OCI-LY7 (cell line): ENCODE data around the gene PPP2R2B. TPM values are rescaled to one million over a fixed set of nuclear protein-coding genes. Genes with fewer than 3 reads are reported as not detected.
A peak's percentile ranks its signal among the peaks of the same experiment; 100 is the strongest.

Experiments
- BruUV-seq: library from RNA; stranded (reverse); fragments of 400-500 nt; replicated peaks from 2 replicates; lab custom pipeline; 2021; lab: Mats Ljungman, UMichigan
- CTCF ChIA-PET: fragments of 300-600 bp; sonication (Branson Sonifier 250); formaldehyde crosslinking; loops from one replicate; lab custom pipeline; 2022; ENCODE audit warnings: antibody characterized with exemption; ENCODE audit not compliant: unreplicated experiment; lab: Charles Lee
- POLR2A ChIA-PET: fragments of 300-600 bp; sonication (Branson Sonifier 250); formaldehyde crosslinking; loops from one replicate; lab custom pipeline; 2022; ENCODE audit warnings: antibody characterized with exemption; lab: Charles Lee
- DNase-seq: peaks from one replicate; pipeline ENCODE4 v3.0.0-alpha.2; 2015; ENCODE audit warnings: low spot score
- H2AFZ ChIP-seq: fragments of 200-600 bp; sonication (generic), shearing (Covaris generic); 2 replicates; pipeline ENCODE4 v1.6.1; 2014; ENCODE audit warnings: mild to moderate bottlenecking, antibody characterized with exemption, low read length, moderate library complexity
- H3K27ac ChIP-seq: fragments of 200-600 bp; sonication (generic); 2 replicates; pipeline ENCODE4 v1.5.1; 2014; ENCODE audit warnings: mixed run types, low read depth, mild to moderate bottlenecking, moderate library complexity, low read length, inconsistent platforms; ENCODE audit not compliant: poor library complexity, severe bottlenecking
- H3K36me3 ChIP-seq: fragments of 200-600 bp; sonication (generic); 2 replicates; pipeline ENCODE4 v1.6.1; 2014; ENCODE audit warnings: mild to moderate bottlenecking, antibody characterized with exemption, low read length, moderate library complexity, mixed read lengths; ENCODE audit not compliant: insufficient read depth
- H3K4me1 ChIP-seq: fragments of 200-600 bp; sonication (generic); 2 replicates; pipeline ENCODE4 v1.5.1; 2014; ENCODE audit warnings: mild to moderate bottlenecking, low read length; ENCODE audit not compliant: insufficient read depth, poor library complexity, severe bottlenecking
- H3K4me2 ChIP-seq: fragments of 200-600 bp; sonication (generic); 2 replicates; pipeline ENCODE4 v1.6.1; 2014; ENCODE audit warnings: mild to moderate bottlenecking, low read length
- H3K4me3 ChIP-seq: fragments of 200-600 bp; sonication (generic); 2 replicates; pipeline ENCODE4 v1.5.1; 2014; ENCODE audit warnings: mild to moderate bottlenecking, low read depth, low read length; ENCODE audit not compliant: poor library complexity, severe bottlenecking
- H3K79me2 ChIP-seq: fragments of 200-600 bp; sonication (generic); 2 replicates; pipeline ENCODE4 v1.6.1; 2016; ENCODE audit warnings: low read depth, mild to moderate bottlenecking, low read length, moderate library complexity, mixed read lengths; ENCODE audit not compliant: insufficient read depth
- H3K9me2 ChIP-seq: fragments of 200-600 bp; sonication (generic); 2 replicates; pipeline ENCODE4 v1.6.1; 2016; ENCODE audit warnings: mild to moderate bottlenecking, low read length, mixed read lengths; ENCODE audit not compliant: insufficient read depth
- H3K9me3 ChIP-seq: fragments of 200-600 bp; sonication (generic); 2 replicates; pipeline ENCODE4 v1.6.1; 2014; ENCODE audit warnings: mild to moderate bottlenecking, mixed run types, low read length, mixed read lengths
- H4K20me1 ChIP-seq: fragments of 200-600 bp; sonication (generic); 2 replicates; pipeline ENCODE4 v1.6.1; 2014; ENCODE audit warnings: mild to moderate bottlenecking, antibody characterized with exemption, low read length, moderate library complexity, mixed read lengths; ENCODE audit not compliant: insufficient read depth
- EZH2phosphoT487 ChIP-seq: fragments of 200-600 bp; sonication (generic); IDR thresholded peaks from 2 replicates; pipeline ENCODE4 v1.6.1; 2018; ENCODE audit warnings: low read depth, borderline replicate concordance, mild to moderate bottlenecking, mixed run types, antibody characterized with exemption, low read length, moderate library complexity, mixed read lengths
- intact Hi-C: fragments of 100-400 bp; cut with micrococcal nuclease; formaldehyde crosslinking; loops from one replicate; pipeline ENCODE4 v1.10.0; 2022; ENCODE audit not compliant: unreplicated experiment
- total RNA-seq, 2 experiments: library from RNA; depleted of rRNA in 1 of 2; stranded (reverse); fragments of >200 nt in 1 of 2; shearing (Covaris generic) in 1 of 2; gene quantifications; 2 replicates each; pipeline ENCODE4 v1.2.3, GENCODE V29; 2014 to 2022
- TF ChIP-seq, protein P1 (sequence below): fragments of 200-600 bp; sonication (generic); conservative IDR thresholded peaks from 2 replicates; pipeline ENCODE4 v1.5.1; 2014; ENCODE audit warnings: mild to moderate bottlenecking, antibody characterized with exemption, low read length, moderate library complexity, mixed read lengths

Gene PPP2R2B
- total RNA-seq, 2 experiments from 2014 or later, result not detected

DNA sequence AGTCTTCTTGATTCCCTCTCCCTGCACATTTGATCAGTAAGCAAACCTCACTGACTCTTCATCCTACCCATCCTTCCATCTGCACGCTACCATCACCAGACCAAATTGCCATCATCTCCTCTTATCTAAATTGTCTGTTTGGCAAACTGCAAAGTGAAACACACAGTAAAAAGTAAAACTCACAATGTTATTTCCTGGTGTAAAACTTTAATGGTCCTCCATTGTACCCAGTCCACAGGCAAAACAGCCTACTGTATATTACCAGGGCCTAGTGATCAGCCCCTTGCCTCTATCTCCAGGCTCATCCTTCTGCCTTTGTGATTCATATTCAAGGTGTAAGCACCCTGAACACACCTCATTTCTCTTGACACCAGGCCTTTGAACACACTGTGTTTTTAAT lies 279.3 kb downstream of the PPP2R2B start:
- Histone ChIP-seq H2AFZ (no peak overlapping the region), H3K4me1 (no peaks in the 10 kb centered on the region), H3K27ac (no peak overlapping the region), H3K4me2 (no peak overlapping the region), H3K9me3 (no peaks in the 10 kb centered on the region), H3K4me3 (no peak overlapping the region), H4K20me1 (no peaks in the 10 kb centered on the region), H3K79me2 (no peaks in the 10 kb centered on the region), H3K9me2 (no peaks in the 10 kb centered on the region), H3K36me3 (no peaks in the 10 kb centered on the region)
- no peak for DNase-seq
- ChIA-PET POLR2A (no interaction called here), CTCF (no interaction called here)
- TF ChIP-seq, protein P1, sequence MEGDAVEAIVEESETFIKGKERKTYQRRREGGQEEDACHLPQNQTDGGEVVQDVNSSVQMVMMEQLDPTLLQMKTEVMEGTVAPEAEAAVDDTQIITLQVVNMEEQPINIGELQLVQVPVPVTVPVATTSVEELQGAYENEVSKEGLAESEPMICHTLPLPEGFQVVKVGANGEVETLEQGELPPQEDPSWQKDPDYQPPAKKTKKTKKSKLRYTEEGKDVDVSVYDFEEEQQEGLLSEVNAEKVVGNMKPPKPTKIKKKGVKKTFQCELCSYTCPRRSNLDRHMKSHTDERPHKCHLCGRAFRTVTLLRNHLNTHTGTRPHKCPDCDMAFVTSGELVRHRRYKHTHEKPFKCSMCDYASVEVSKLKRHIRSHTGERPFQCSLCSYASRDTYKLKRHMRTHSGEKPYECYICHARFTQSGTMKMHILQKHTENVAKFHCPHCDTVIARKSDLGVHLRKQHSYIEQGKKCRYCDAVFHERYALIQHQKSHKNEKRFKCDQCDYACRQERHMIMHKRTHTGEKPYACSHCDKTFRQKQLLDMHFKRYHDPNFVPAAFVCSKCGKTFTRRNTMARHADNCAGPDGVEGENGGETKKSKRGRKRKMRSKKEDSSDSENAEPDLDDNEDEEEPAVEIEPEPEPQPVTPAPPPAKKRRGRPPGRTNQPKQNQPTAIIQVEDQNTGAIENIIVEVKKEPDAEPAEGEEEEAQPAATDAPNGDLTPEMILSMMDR, result no peak
- no peak for TF ChIP-seq EZH2phosphoT487
- BruUV-seq, result no TSS peak
- intact Hi-C loops, result no loop called here

DNA sequence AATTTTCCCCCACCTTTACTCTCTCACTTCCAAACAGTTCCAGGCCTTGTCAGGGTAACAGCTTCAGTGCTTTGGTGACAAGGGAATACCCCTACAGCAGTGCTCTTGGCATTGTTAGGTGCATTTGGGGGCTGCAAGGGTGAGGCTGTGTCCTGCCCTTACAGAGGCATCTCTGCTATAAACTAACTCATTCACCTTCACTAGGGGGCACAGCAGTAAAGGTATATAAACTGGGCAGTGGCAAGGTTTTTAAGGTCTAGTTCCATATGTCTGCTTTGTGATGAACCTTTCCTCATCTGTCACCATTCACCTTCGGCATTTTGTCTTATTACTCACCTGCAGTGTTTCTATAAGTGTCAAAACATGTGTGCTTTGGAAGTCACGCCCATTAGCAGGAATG lies 283.5 kb downstream of the PPP2R2B start:
- no peak overlapping the region for H3K4me2 ChIP-seq
- H4K20me1 ChIP-seq, result no peaks in the 10 kb centered on the region
- ChIA-PET POLR2A (interaction anchor here (0.6 to 1.1 kb wide), 2 partner anchors 9 to 1299 kb away, joined by 3 to 7 read pairs; no protein-coding TSS in a partner anchor), CTCF (interaction anchor here (0.6 kb wide), 1 partner anchor 8 kb away, joined by 3 read pairs; no protein-coding TSS in a partner anchor)
- no peak overlapping the region for H3K27ac ChIP-seq
- no peak overlapping the region for H2AFZ ChIP-seq
- no peaks in the 10 kb centered on the region for H3K36me3 ChIP-seq
- H3K4me3 ChIP-seq, result no peak overlapping the region
- no peaks in the 10 kb centered on the region for H3K4me1 ChIP-seq
- intact Hi-C loops, result no loop called here
- no peaks in the 10 kb centered on the region for H3K79me2 ChIP-seq
- no peak for TF ChIP-seq EZH2phosphoT487
- TF ChIP-seq, protein P1, result peak; percentile 42; the same call in 1 of the 2 replicates
- H3K9me3 ChIP-seq, result no peaks in the 10 kb centered on the region
- peak; percentile 10 for DNase-seq
- no peaks in the 10 kb centered on the region for H3K9me2 ChIP-seq
- no TSS peak for BruUV-seq

DNA sequence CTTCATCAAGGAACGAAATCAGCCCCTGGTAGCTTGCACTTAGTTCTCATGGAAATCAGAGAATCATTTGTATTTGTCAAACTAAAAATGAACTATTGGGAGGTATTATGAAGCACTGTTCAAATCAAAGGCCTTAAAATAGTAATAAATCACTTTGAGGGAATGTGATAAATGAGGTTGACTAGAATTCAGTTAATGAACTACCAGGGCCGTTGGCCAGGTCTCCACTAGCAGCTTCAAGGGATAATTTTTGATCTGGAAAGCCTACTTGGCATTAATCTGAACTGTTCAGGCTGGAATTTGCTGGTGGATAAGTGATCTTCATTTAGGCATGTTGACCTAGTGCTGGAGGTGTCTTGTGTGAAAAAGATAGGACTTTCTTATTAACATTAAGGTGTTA lies 286.2 kb downstream of the PPP2R2B start:
- BruUV-seq, result no TSS peak
- H3K27ac ChIP-seq, result no peak overlapping the region
- TF ChIP-seq, protein P1, result no peak
- no peak for TF ChIP-seq EZH2phosphoT487
- H2AFZ ChIP-seq, result no peak overlapping the region
- no peaks in the 10 kb centered on the region for H3K36me3 ChIP-seq
- no peaks in the 10 kb centered on the region for H3K9me3 ChIP-seq
- H4K20me1 ChIP-seq, result no peaks in the 10 kb centered on the region
- H3K4me3 ChIP-seq, result no peak overlapping the region
- intact Hi-C loops, result no loop called here
- ChIA-PET POLR2A (no interaction called here), CTCF (no interaction called here)
- no peaks in the 10 kb centered on the region for H3K4me1 ChIP-seq
- no peaks in the 10 kb centered on the region for H3K79me2 ChIP-seq
- H3K9me2 ChIP-seq, result no peaks in the 10 kb centered on the region
- DNase-seq, result no peak
- H3K4me2 ChIP-seq, result no peak overlapping the region
